ENCODE results near the gene ACTR3. TPM values are rescaled to one million over a fixed set of nuclear protein-coding genes. Genes with fewer than 3 reads are reported as not detected.

The ACTR3 gene
- total RNA-seq, 2 experiments from 2014 or later, result 442 to 449 TPM

DNA sequence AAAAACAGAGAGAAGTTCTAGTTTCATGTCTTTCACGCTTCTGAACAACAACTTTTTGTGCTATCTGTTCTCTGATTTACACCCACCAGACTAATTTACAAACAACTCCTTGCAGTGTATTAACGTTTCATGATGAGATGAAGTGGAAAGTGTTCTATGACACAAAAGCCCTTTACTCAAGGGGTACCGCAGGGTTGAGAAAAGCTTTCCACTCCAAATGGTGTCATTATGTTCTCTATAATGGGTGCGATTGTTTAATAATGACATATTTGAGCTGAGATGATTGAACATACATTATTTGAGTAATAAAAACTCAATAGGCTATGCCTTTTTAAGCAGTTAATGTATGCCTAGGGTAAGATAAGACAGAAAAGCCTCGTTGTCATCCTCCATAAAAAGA lies 76.3 kb downstream of the ACTR3 start:
- ChIA-PET POLR2A (interaction anchor here (0.6 to 1.2 kb wide), 2 partner anchors 22 to 56 kb away, joined by 4 read pairs; no protein-coding TSS in a partner anchor), CTCF (interaction anchor here (0.8 to 2.0 kb wide), 13 partner anchors 12 to 585 kb away, joined by 3 to 8 read pairs (median 4); partner anchors contain the start of gene SLC35F5)
- Mint-ChIP-seq H3K4me3 (no peak overlapping the region), H3K36me3 (ENCODE audit: low read depth) (peaks cover 6% of the 10 kb centered on the region), H3K27ac (peak overlapping the region; percentile 34), H3K9me3 (no peaks in the 10 kb centered on the region), H3K4me1 (ENCODE audit: low read depth) (peaks cover 13% of the 10 kb centered on the region), H3K27me3 (no peaks in the 10 kb centered on the region)
- TF ChIP-seq, protein P1, sequence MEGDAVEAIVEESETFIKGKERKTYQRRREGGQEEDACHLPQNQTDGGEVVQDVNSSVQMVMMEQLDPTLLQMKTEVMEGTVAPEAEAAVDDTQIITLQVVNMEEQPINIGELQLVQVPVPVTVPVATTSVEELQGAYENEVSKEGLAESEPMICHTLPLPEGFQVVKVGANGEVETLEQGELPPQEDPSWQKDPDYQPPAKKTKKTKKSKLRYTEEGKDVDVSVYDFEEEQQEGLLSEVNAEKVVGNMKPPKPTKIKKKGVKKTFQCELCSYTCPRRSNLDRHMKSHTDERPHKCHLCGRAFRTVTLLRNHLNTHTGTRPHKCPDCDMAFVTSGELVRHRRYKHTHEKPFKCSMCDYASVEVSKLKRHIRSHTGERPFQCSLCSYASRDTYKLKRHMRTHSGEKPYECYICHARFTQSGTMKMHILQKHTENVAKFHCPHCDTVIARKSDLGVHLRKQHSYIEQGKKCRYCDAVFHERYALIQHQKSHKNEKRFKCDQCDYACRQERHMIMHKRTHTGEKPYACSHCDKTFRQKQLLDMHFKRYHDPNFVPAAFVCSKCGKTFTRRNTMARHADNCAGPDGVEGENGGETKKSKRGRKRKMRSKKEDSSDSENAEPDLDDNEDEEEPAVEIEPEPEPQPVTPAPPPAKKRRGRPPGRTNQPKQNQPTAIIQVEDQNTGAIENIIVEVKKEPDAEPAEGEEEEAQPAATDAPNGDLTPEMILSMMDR (IDR thresholded peaks at IDR 0.05), result no peak
- ATAC-seq (no peak), DNase-seq (no peak)
- intact Hi-C loops (cut with micrococcal nuclease), result no loop called here

DNA sequence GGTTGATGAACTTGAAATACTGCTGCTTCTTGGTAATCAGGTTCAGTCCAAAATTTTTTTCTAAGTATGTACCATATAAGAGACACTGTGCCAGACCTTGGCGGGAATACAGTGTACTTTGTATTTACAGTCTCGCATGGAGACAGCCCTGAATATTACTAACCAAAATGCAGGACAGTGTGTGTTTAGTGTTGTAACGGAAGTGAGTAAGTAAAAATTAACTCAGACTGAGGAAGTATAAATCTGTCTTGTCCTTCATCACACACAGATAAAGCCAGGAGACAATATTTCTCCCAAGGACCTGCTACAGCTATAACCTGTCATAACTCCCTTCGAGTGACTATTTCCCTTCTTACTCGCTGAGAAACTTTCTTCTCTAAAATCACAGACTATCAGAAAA lies 76.9 kb downstream of the ACTR3 start:
- H3K27ac Mint-ChIP-seq, result peak overlapping the region; percentile 60
- intact Hi-C loops (cut with micrococcal nuclease), result no loop called here
- no peak overlapping the region for H3K4me3 Mint-ChIP-seq
- DNase-seq, result no peak
- TF ChIP-seq, protein P1 (IDR thresholded peaks at IDR 0.05), result no peak
- ChIA-PET CTCF (interaction anchor here (0.9 to 1.3 kb wide), 4 partner anchors 12 to 38 kb away, joined by 3 to 6 read pairs (median 4); no protein-coding TSS in a partner anchor), POLR2A (no interaction called here)
- ATAC-seq, result no peak
- H3K27me3 Mint-ChIP-seq, result no peaks in the 10 kb centered on the region
- H3K4me1 Mint-ChIP-seq (ENCODE audit: low read depth), result peaks cover 14% of the 10 kb centered on the region
- H3K36me3 Mint-ChIP-seq (ENCODE audit: low read depth), result peaks cover 4% of the 10 kb centered on the region
- no peaks in the 10 kb centered on the region for H3K9me3 Mint-ChIP-seq

DNA sequence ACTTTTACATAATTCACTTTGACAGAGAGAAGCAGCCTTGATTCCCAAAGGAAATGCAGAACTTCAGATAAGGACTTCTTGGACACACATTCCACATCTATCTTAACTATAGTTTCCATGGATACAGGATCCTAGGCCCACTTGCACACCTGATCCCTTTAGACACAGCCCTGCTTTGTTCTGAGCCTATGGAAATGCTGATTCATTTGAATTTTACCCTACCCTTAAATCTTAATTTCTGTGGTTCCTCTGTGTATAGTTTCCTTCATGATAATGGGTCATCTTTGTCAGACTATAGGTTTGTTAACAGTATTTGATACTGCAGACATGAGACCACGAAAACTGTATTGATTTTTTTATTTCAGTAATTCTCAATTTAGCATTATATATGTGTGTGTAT lies 77.4 kb downstream of the ACTR3 start:
- DNase-seq, result no peak
- TF ChIP-seq, protein P1 (IDR thresholded peaks at IDR 0.05), result no peak
- H3K36me3 Mint-ChIP-seq (ENCODE audit: low read depth), result peaks cover 4% of the 10 kb centered on the region
- no peaks in the 10 kb centered on the region for H3K27me3 Mint-ChIP-seq
- peak; percentile 11 for ATAC-seq
- ChIA-PET CTCF (interaction anchor here (0.9 to 2.2 kb wide), 4 partner anchors 11 to 27 kb away, joined by 3 to 13 read pairs (median 4); no protein-coding TSS in a partner anchor), POLR2A (no interaction called here)
- peak overlapping the region; percentile 60 for H3K27ac Mint-ChIP-seq
- intact Hi-C loops (cut with micrococcal nuclease), result no loop called here
- no peaks in the 10 kb centered on the region for H3K9me3 Mint-ChIP-seq
- peaks cover 14% of the 10 kb centered on the region for H3K4me1 Mint-ChIP-seq (ENCODE audit: low read depth)
- no peak overlapping the region for H3K4me3 Mint-ChIP-seq

DNA sequence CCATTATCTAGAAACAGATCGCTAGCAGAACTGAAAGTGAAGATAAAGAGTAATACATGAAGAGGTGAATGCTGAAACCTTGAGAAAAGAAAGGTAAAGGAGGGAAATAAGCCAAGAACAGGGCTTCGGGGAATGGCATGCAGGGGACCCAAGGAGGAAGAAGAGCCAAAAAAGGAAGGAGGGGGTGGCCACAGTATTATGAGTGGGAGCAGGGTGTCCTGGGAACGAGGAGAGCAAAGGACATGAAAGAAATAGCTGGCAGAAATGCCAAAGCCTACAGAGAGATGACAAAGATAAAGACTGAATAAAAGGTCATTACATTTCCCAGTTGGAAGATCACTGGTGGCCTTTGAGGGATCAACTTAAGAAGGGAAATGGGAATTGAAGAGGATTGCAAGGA lies 82.9 kb downstream of the ACTR3 start:
- peaks cover 7% of the 10 kb centered on the region for H3K4me1 Mint-ChIP-seq (ENCODE audit: low read depth)
- H3K4me3 Mint-ChIP-seq, result no peak overlapping the region

DNA sequence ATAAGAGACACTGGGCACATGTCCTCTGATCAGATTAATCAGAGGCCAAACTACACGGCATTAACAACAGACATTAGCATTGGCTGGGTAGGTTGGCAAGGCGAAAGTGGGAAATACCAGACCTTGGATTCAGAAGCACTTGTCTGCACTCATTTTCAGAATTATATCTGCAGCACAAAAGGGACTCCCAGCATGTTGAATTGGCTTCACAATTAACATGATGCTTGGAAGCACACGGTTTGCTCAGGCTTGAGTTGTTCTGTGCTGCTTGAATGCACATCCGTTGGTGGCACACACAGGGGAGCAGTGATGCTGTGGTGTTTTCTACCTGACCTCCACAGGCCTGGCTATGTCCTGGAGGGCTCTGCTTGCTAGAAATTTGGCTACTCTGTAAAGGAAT lies 83.9 kb downstream of the ACTR3 start:
- no peaks in the 10 kb centered on the region for H3K9me3 Mint-ChIP-seq
- DNase-seq (no peak), ATAC-seq (no peak)
- POLR2A ChIA-PET, result no interaction called here
- H3K4me3 Mint-ChIP-seq, result no peak overlapping the region
- intact Hi-C loops (cut with micrococcal nuclease), result no loop called here
- H3K4me1 Mint-ChIP-seq (ENCODE audit: low read depth), result peaks cover 11% of the 10 kb centered on the region
- no peak overlapping the region for H3K27ac Mint-ChIP-seq
- TF ChIP-seq, protein P1 (IDR thresholded peaks at IDR 0.05), result no peak
- H3K36me3 Mint-ChIP-seq (ENCODE audit: low read depth), result peaks cover 10% of the 10 kb centered on the region
- CTCF ChIA-PET, result no interaction called here
- H3K27me3 Mint-ChIP-seq, result no peaks in the 10 kb centered on the region

More for the DNA sequence above, 82.9 kb downstream of the ACTR3 start:
- ATAC-seq (no peak), DNase-seq (no peak)
- Mint-ChIP-seq H3K27ac (peak overlapping the region; percentile 3), H3K36me3 (ENCODE audit: low read depth) (peaks cover 10% of the 10 kb centered on the region), H3K9me3 (no peaks in the 10 kb centered on the region), H3K27me3 (no peaks in the 10 kb centered on the region)
- CTCF ChIA-PET, result interaction anchor here (0.6 kb wide), 1 partner anchor 23 kb away, joined by 3 read pairs; no protein-coding TSS in a partner anchor
- intact Hi-C loops (cut with micrococcal nuclease), result no loop called here
- POLR2A ChIA-PET, result no interaction called here
- TF ChIP-seq, protein P1 (IDR thresholded peaks at IDR 0.05), result no peak

Data from activated CD8-positive, alpha-beta T cell treated with anti-CD3 and anti-CD28 coated beads for 36 hours (primary cell).